Endothelial cell (in vitro differentiated cells): ENCODE measurements around the gene IFI6. TPM values are rescaled to one million over a fixed set of nuclear protein-coding genes. Genes with fewer than 3 reads are reported as not detected.
"Not testable (repeated sequence)": the region's sequence is repeated elsewhere in the genome, so short reads cannot be mapped to it uniquely, and the experiment has no call there.

Source experiments
- DNase-seq: peaks from one replicate; pipeline ENCODE4 v3.0.0; 2021; ENCODE audit warnings: low spot score
- H3K27ac Mint-ChIP-seq: one replicate; pipeline ENCODE4 v1.8.0; 2021; ENCODE audit warnings: mixed read lengths, inconsistent platforms; ENCODE audit not compliant: unreplicated experiment
- H3K27me3 Mint-ChIP-seq: one replicate; pipeline ENCODE4 v1.8.0; 2021; ENCODE audit warnings: mild to moderate bottlenecking, moderate library complexity, mixed read lengths, inconsistent platforms; ENCODE audit not compliant: unreplicated experiment
- H3K36me3 Mint-ChIP-seq: one replicate; pipeline ENCODE4 v1.8.0; 2021; ENCODE audit warnings: mild to moderate bottlenecking, low read depth, mixed read lengths, inconsistent platforms; ENCODE audit not compliant: unreplicated experiment
- H3K4me1 Mint-ChIP-seq: one replicate; pipeline ENCODE4 v1.8.0; 2021; ENCODE audit warnings: mild to moderate bottlenecking, mixed read lengths, inconsistent platforms; ENCODE audit not compliant: unreplicated experiment
- H3K4me3 Mint-ChIP-seq: one replicate; pipeline ENCODE4 v1.8.0; 2021; ENCODE audit warnings: mild to moderate bottlenecking, mixed read lengths, inconsistent platforms; ENCODE audit not compliant: unreplicated experiment
- H3K9me3 Mint-ChIP-seq: one replicate; pipeline ENCODE4 v1.8.0; 2021; ENCODE audit warnings: mixed read lengths, inconsistent platforms; ENCODE audit not compliant: unreplicated experiment
- total RNA-seq: library from RNA; stranded (reverse); fragmentation: NEBNext Ultra II Directional; extraction: Animal tissue kit (Norgen Biotek cat#: 25700); gene quantifications from one replicate; pipeline ENCODE4 v1.2.1, GENCODE V29; 2021; ENCODE audit not compliant: unreplicated experiment
- TF ChIP-seq, protein P1 (sequence below): fragments of 200-600 bp; sonication (generic); IDR thresholded peaks from one replicate; pipeline ENCODE4 v1.5.0; 2021; ENCODE audit warnings: antibody characterized with exemption; ENCODE audit not compliant: unreplicated experiment

Gene IFI6
- total RNA-seq, 1 donor from 2014 or later = 9.7 TPM

DNA sequence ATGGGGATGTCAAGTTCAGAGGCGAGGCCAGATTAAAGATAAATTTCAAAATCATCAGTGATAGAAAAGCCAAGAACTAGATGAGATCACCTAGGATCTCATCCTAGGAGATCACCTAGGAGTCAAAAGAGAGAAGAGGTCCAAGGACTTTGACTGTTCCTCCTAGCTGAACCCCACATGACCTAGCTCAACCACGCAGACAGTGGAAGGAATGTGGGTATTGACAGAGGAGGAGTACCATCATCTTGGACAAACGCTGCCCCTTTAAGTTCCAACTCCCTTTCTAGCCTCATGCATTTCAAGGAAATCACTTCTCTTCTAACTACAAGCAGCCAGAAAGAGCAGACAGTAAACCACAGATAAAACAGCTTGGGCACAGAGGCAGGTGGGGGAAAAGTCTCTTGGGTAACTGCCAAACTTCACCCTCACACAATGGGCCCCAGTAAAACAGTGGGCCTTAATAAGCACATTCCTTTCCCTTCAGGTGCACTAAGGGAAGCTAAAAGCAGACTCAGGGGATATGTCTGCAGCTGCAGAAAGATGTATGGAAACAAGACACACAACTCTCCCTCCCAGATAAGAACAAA lies 41.2 kb upstream of the IFI6 start:
- H3K9me3 Mint-ChIP-seq = no peaks in the 10 kb centered on the region
- no peaks in the 10 kb centered on the region for H3K36me3 Mint-ChIP-seq
- no peaks in the 10 kb centered on the region for H3K4me1 Mint-ChIP-seq
- TF ChIP-seq, protein P1, sequence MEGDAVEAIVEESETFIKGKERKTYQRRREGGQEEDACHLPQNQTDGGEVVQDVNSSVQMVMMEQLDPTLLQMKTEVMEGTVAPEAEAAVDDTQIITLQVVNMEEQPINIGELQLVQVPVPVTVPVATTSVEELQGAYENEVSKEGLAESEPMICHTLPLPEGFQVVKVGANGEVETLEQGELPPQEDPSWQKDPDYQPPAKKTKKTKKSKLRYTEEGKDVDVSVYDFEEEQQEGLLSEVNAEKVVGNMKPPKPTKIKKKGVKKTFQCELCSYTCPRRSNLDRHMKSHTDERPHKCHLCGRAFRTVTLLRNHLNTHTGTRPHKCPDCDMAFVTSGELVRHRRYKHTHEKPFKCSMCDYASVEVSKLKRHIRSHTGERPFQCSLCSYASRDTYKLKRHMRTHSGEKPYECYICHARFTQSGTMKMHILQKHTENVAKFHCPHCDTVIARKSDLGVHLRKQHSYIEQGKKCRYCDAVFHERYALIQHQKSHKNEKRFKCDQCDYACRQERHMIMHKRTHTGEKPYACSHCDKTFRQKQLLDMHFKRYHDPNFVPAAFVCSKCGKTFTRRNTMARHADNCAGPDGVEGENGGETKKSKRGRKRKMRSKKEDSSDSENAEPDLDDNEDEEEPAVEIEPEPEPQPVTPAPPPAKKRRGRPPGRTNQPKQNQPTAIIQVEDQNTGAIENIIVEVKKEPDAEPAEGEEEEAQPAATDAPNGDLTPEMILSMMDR = no peak
- H3K27me3 Mint-ChIP-seq = no peaks in the 10 kb centered on the region
- H3K27ac Mint-ChIP-seq = no peak overlapping the region
- DNase-seq = no peak
- no peak overlapping the region for H3K4me3 Mint-ChIP-seq

GRCh38 chr1:27710574-27710973 lies 38.6 kb upstream of the IFI6 start:
- Mint-ChIP-seq H3K4me1 (no peaks in the 10 kb centered on the region), H3K9me3 (no peaks in the 10 kb centered on the region), H3K27ac (no peak overlapping the region), H3K36me3 (no peaks in the 10 kb centered on the region), H3K4me3 (no peak overlapping the region), H3K27me3 (peaks cover 2% of the 10 kb centered on the region)
- no peak for DNase-seq
- TF ChIP-seq, protein P1 = no peak

DNA sequence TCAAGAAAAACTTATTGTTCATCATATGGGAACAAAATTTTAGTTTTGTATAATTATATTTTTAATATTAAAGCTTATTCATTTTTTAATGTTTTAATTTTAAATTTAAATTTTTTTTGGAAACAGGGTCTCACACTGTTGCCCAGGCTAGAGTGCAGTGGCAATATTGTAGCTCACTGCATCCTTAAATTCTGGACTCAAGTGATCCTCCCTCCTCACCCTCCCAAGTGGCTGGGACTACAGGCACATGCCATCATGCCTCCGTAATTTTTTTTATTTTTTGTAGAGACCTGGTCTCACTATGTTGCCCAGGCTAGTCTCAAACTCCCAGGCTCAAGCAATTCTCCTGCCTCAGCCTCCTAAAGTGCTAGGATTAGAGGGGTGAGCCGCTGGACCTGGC lies 33.6 kb upstream of the IFI6 start:
- TF ChIP-seq, protein P1 = no peak
- Mint-ChIP-seq H3K27me3 (peaks cover 2% of the 10 kb centered on the region), H3K36me3 (no peaks in the 10 kb centered on the region), H3K9me3 (peaks cover 4% of the 10 kb centered on the region), H3K4me3 (no peak overlapping the region), H3K4me1 (no peaks in the 10 kb centered on the region), H3K27ac (no peak overlapping the region)
- DNase-seq = no peak

- Mint-ChIP-seq H3K27me3 (peaks cover 2% of the 10 kb centered on the region), H3K4me3 (no peak overlapping the region), H3K27ac (no peak overlapping the region), H3K4me1 (no peaks in the 10 kb centered on the region), H3K9me3 (peaks cover 4% of the 10 kb centered on the region), H3K36me3 (no peaks in the 10 kb centered on the region)
- DNase-seq = no peak
- TF ChIP-seq, protein P1 = no peak
These were observed 33.0 kb upstream of the IFI6 start for GRCh38 chr1:27704958-27705357.

- not testable (repeated sequence) for H3K9me3 Mint-ChIP-seq, H3K27ac Mint-ChIP-seq, H3K4me3 Mint-ChIP-seq, H3K4me1 Mint-ChIP-seq, H3K27me3 Mint-ChIP-seq, H3K36me3 Mint-ChIP-seq, DNase-seq
These were observed 24.8 kb upstream of the IFI6 start for GRCh38 chr1:27696835-27697234.
